ENCODE results near the gene BLVRB.

DNA sequence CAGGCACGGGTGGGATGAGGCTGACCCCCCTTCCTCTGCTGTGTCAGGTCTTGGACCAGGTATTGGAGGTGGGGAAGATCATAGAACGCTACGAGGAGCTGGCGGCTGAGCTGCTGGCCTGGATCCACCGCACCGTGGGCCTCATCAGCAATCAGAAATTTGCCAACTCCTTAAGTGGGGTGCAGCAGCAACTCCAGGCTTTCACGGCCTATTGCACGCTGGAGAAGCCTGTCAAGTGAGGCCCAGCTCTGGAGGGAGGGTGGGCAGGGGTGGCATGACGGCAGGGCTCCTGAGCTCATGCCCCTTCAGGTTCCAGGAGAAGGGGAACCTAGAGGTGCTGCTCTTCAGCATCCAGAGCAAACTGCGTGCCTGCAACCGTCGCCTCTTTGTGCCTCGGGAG, 36.5 kb upstream of the BLVRB start:
- TF ChIP-seq, protein P1, sequence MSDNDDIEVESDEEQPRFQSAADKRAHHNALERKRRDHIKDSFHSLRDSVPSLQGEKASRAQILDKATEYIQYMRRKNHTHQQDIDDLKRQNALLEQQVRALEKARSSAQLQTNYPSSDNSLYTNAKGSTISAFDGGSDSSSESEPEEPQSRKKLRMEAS (IDR thresholded peaks at IDR 0.05): no peak
- TF ChIP-seq, protein P2, sequence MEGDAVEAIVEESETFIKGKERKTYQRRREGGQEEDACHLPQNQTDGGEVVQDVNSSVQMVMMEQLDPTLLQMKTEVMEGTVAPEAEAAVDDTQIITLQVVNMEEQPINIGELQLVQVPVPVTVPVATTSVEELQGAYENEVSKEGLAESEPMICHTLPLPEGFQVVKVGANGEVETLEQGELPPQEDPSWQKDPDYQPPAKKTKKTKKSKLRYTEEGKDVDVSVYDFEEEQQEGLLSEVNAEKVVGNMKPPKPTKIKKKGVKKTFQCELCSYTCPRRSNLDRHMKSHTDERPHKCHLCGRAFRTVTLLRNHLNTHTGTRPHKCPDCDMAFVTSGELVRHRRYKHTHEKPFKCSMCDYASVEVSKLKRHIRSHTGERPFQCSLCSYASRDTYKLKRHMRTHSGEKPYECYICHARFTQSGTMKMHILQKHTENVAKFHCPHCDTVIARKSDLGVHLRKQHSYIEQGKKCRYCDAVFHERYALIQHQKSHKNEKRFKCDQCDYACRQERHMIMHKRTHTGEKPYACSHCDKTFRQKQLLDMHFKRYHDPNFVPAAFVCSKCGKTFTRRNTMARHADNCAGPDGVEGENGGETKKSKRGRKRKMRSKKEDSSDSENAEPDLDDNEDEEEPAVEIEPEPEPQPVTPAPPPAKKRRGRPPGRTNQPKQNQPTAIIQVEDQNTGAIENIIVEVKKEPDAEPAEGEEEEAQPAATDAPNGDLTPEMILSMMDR (IDR thresholded peaks at IDR 0.05; ENCODE audit: low read depth, low read length, missing input control): no peak
- TF ChIP-seq RAD21 (IDR thresholded peaks at IDR 0.05) (no peak), TAF1 (conservative IDR thresholded peaks at IDR 0.05) (no peak), JUND (IDR thresholded peaks at IDR 0.05) (no peak), YY1 (IDR thresholded peaks at IDR 0.05) (no peak), GABPA (IDR thresholded peaks at IDR 0.05 in 1 of 2, conservative IDR thresholded peaks at IDR 0.05 in 1 of 2) (no peak), REST (IDR thresholded peaks at IDR 0.05) (no peak)
- TF ChIP-seq, protein P3, sequence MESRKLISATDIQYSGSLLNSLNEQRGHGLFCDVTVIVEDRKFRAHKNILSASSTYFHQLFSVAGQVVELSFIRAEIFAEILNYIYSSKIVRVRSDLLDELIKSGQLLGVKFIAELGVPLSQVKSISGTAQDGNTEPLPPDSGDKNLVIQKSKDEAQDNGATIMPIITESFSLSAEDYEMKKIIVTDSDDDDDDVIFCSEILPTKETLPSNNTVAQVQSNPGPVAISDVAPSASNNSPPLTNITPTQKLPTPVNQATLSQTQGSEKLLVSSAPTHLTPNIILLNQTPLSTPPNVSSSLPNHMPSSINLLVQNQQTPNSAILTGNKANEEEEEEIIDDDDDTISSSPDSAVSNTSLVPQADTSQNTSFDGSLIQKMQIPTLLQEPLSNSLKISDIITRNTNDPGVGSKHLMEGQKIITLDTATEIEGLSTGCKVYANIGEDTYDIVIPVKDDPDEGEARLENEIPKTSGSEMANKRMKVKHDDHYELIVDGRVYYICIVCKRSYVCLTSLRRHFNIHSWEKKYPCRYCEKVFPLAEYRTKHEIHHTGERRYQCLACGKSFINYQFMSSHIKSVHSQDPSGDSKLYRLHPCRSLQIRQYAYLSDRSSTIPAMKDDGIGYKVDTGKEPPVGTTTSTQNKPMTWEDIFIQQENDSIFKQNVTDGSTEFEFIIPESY (IDR thresholded peaks at IDR 0.05): no peak

All from liver (tissue), 3 donors.